OCI-LY1 (cell line): ENCODE measurements around the gene CD38.

Experiments used
- H2AFZ ChIP-seq: fragments of 200-600 bp; sonication (generic), shearing (Covaris generic); 2 replicates; pipeline ENCODE4 v1.6.0; 2014; ENCODE audit warnings: antibody characterized with exemption, mild to moderate bottlenecking, low read length
- H3F3A ChIP-seq: fragments of 200-600 bp; sonication (generic), shearing (Covaris generic); 2 replicates; pipeline ENCODE4 v1.6.0; 2014; ENCODE audit warnings: mild to moderate bottlenecking, antibody characterized with exemption, low read length, moderate library complexity; ENCODE audit not compliant: insufficient read depth
- H3K27ac ChIP-seq: fragments of 200-600 bp; sonication (generic); 2 replicates; pipeline ENCODE4 v1.5.1; 2014; ENCODE audit warnings: low read length, mixed run types, mild to moderate bottlenecking, low read depth; ENCODE audit not compliant: poor library complexity, severe bottlenecking
- H3K27me3 ChIP-seq: fragments of 200-600 bp; sonication (generic); 2 replicates; pipeline ENCODE4 v1.6.0; 2014; ENCODE audit warnings: antibody characterized with exemption, mild to moderate bottlenecking, low read length, moderate library complexity; ENCODE audit not compliant: insufficient read depth
- H3K36me3 ChIP-seq: fragments of 200-600 bp; sonication (generic); 2 replicates; pipeline ENCODE4 v1.6.1; 2014; ENCODE audit warnings: mild to moderate bottlenecking, antibody characterized with exemption, low read length, moderate library complexity, mixed read lengths; ENCODE audit not compliant: insufficient read depth
- H3K4me1 ChIP-seq: fragments of 200-600 bp; sonication (generic); 2 replicates; pipeline ENCODE4 v1.5.1; 2014; ENCODE audit warnings: mild to moderate bottlenecking, low read length, moderate library complexity; ENCODE audit not compliant: insufficient read depth, severe bottlenecking
- H3K4me2 ChIP-seq: fragments of 200-600 bp; sonication (generic), shearing (Covaris generic); 2 replicates; pipeline ENCODE4 v1.6.1; 2014; ENCODE audit warnings: low read length
- H3K4me3 ChIP-seq: fragments of 200-600 bp; sonication (generic); 2 replicates; pipeline ENCODE4 v1.5.1; 2014; ENCODE audit warnings: low read length, low read depth, mild to moderate bottlenecking, mixed read lengths; ENCODE audit not compliant: poor library complexity, severe bottlenecking
- H3K79me2 ChIP-seq: fragments of 200-600 bp; shearing (Covaris generic); 2 replicates; pipeline ENCODE4 v1.6.1; 2016; ENCODE audit warnings: mixed run types, low read length, mixed read lengths; ENCODE audit not compliant: insufficient read depth
- H3K9ac ChIP-seq: fragments of 200-600 bp; sonication (generic), shearing (Covaris generic); 2 replicates; pipeline ENCODE4 v1.6.1; 2014; ENCODE audit warnings: mild to moderate bottlenecking, low read length, mixed read lengths
- H3K9me2 ChIP-seq: fragments of 200-600 bp; sonication (generic), shearing (Covaris generic); 2 replicates; pipeline ENCODE4 v1.6.1; 2014; ENCODE audit warnings: low read depth, mild to moderate bottlenecking, low read length, mixed read lengths
- H3K9me3 ChIP-seq: fragments of 200-600 bp; shearing (Covaris generic); 2 replicates; pipeline ENCODE4 v1.6.1; 2014; ENCODE audit warnings: low read length, mixed read lengths
- H4K20me1 ChIP-seq: fragments of 200-600 bp; sonication (generic), shearing (Covaris generic); 2 replicates; pipeline ENCODE4 v1.6.0; 2016; ENCODE audit warnings: mild to moderate bottlenecking, low read length; ENCODE audit not compliant: insufficient read depth
- CTCF ChIP-seq: fragments of 200-600 bp; sonication (generic), shearing (Covaris generic); IDR thresholded peaks from 2 replicates; pipeline ENCODE4 v1.5.1; 2017; ENCODE audit warnings: mild to moderate bottlenecking, antibody characterized with exemption, low read length, moderate library complexity, mixed read lengths
- EZH2 ChIP-seq: fragments of 200-600 bp; sonication (generic), shearing (Covaris generic); IDR thresholded peaks from 2 replicates; pipeline ENCODE4 v1.8.0; 2017; ENCODE audit warnings: borderline replicate concordance, mixed run types, mild to moderate bottlenecking, antibody characterized with exemption, low read length, moderate library complexity, mixed read lengths

CD38 gene

GRCh38 chr4:15735536-15735935, 42.6 kb upstream of the CD38 start:
- no peaks in the 10 kb centered on the region for H3F3A ChIP-seq
- H4K20me1 ChIP-seq: no peaks in the 10 kb centered on the region
- H2AFZ ChIP-seq: no peak overlapping the region
- H3K4me3 ChIP-seq: no peak overlapping the region
- H3K27ac ChIP-seq: no peak overlapping the region
- TF ChIP-seq CTCF (no peak), EZH2 (no peak)
- no peak overlapping the region for H3K9ac ChIP-seq
- no peaks in the 10 kb centered on the region for H3K36me3 ChIP-seq
- H3K79me2 ChIP-seq: no peaks in the 10 kb centered on the region
- H3K27me3 ChIP-seq: no peaks in the 10 kb centered on the region
- no peak overlapping the region for H3K4me2 ChIP-seq
- no peaks in the 10 kb centered on the region for H3K9me2 ChIP-seq
- peaks cover 6% of the 10 kb centered on the region for H3K4me1 ChIP-seq
- no peaks in the 10 kb centered on the region for H3K9me3 ChIP-seq

GRCh38 chr4:15736514-15737050, 41.5 kb upstream of the CD38 start:
- Histone ChIP-seq H3K36me3 (no peaks in the 10 kb centered on the region), H3K9me2 (no peaks in the 10 kb centered on the region), H3K79me2 (no peaks in the 10 kb centered on the region), H3K27me3 (no peaks in the 10 kb centered on the region), H3F3A (no peaks in the 10 kb centered on the region), H3K4me3 (no peak overlapping the region), H2AFZ (no peak overlapping the region), H3K9ac (no peak overlapping the region), H3K4me2 (no peak overlapping the region), H3K4me1 (no peaks in the 10 kb centered on the region), H3K27ac (no peak overlapping the region), H3K9me3 (no peaks in the 10 kb centered on the region), H4K20me1 (no peaks in the 10 kb centered on the region)
- TF ChIP-seq EZH2 (no peak), CTCF (no peak)

GRCh38 chr4:15737255-15737654, 40.9 kb upstream of the CD38 start:
- H3K9me3 ChIP-seq: no peaks in the 10 kb centered on the region
- no peaks in the 10 kb centered on the region for H4K20me1 ChIP-seq
- no peaks in the 10 kb centered on the region for H3K9me2 ChIP-seq
- TF ChIP-seq EZH2 (no peak), CTCF (no peak)
- H3K79me2 ChIP-seq: no peaks in the 10 kb centered on the region
- no peaks in the 10 kb centered on the region for H3K36me3 ChIP-seq
- H3K4me3 ChIP-seq: no peak overlapping the region
- no peaks in the 10 kb centered on the region for H3K4me1 ChIP-seq
- no peak overlapping the region for H3K27ac ChIP-seq
- H3K4me2 ChIP-seq: no peak overlapping the region
- no peaks in the 10 kb centered on the region for H3F3A ChIP-seq
- no peak overlapping the region for H3K9ac ChIP-seq
- no peaks in the 10 kb centered on the region for H3K27me3 ChIP-seq
- no peak overlapping the region for H2AFZ ChIP-seq
